Esophagus muscularis mucosa (tissue), 3 donors: ENCODE measurements around the gene ARV1.

Experiments used
- CTCF ChIP-seq, 3 experiments: fragments of 200-600 bp in 2 of 3; fragments of 450-650 bp in 1 of 3; sonication (generic) in 2 of 3; IDR thresholded peaks; one replicate each; pipeline ENCODE4 v1.5.1; 2017 to 2019; ENCODE audit warnings: antibody characterized with exemption in 3 of 3, mild to moderate bottlenecking in 2 of 3, moderate library complexity in 1 of 3
- POLR2A ChIP-seq: fragments of 450-650 bp; IDR thresholded peaks from one replicate; pipeline ENCODE4 v1.6.1; 2017; ENCODE audit warnings: antibody characterized with exemption, moderate library complexity, mild to moderate bottlenecking, low read depth
- POLR2AphosphoS5 ChIP-seq, 2 donors: sonication (generic); formaldehyde crosslinking; IDR thresholded peaks; one replicate each; pipeline ENCODE4 v1.6.1; 2017; ENCODE audit warnings: antibody characterized with exemption in 2 of 2

- TF ChIP-seq CTCF (IDR thresholded peaks at IDR 0.05) (no peak), POLR2A (no peak), POLR2AphosphoS5 (IDR thresholded peaks at IDR 0.05) (no peak)
Measured at GRCh38 chr1:231000201-231000600, 21.3 kb downstream of the ARV1 start.
